HG03095 (cell line): ENCODE data around the gene ENTHD1.

ENCODE experiments used
- ATAC-seq: cut with Tn5 transposase; IDR thresholded peaks from one replicate; pipeline ENCODE4 v1.9.1; 2021; ENCODE audit warnings: moderate library complexity; ENCODE audit not compliant: unreplicated experiment

The ENTHD1 gene, protein sequence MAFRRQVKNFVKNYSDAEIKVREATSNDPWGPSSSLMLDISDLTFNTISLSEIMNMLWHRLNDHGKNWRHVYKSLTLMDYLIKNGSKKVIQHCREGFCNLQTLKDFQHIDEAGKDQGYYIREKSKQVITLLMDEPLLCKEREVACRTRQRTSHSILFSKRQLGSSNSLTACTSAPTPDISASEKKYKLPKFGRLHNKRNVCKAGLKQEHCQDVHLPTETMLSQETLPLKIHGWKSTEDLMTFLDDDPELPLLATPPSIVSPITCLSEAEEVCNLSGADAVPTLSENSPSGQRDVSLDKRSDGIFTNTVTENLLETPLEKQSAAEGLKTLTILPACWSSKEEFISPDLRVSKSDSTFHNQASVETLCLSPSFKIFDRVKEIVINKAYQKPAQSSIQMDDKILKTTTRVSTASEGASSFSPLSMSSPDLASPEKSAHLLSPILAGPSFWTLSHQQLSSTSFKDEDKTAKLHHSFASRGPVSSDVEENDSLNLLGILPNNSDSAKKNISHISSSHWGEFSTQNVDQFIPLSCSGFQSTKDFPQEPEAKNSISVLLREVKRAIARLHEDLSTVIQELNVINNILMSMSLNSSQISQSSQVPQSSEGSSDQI

DNA sequence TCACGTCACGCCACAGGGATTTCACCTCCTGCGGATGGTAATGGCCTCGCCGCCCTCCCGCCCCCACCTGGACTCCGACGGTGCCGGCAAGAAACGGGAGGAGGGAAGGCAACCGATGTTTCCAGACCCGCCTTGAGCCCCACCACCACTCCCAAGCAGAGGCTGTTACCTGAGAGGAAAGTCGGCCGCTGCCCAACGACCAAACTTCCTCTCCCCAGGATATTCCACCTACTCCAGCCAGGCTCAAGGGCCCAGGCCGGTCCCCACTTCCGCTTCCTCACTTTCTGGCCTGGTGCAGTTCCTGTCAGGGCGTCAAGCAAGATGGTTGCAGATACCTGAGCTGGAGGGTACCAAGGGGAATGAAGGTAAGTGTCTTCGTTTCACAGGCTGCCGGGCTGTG, at the start of gene ENTHD1:
TSS of gene ENTHD1 (minus strand) at position 235 of the 400 bp plus-strand sequence. CDS start 6,012 bp downstream, outside the sequence.
- ATAC-seq, result no peak

GRCh38 chr22:39943337-39943736, 49.8 kb upstream of the ENTHD1 start:
- ATAC-seq, result no peak

DNA sequence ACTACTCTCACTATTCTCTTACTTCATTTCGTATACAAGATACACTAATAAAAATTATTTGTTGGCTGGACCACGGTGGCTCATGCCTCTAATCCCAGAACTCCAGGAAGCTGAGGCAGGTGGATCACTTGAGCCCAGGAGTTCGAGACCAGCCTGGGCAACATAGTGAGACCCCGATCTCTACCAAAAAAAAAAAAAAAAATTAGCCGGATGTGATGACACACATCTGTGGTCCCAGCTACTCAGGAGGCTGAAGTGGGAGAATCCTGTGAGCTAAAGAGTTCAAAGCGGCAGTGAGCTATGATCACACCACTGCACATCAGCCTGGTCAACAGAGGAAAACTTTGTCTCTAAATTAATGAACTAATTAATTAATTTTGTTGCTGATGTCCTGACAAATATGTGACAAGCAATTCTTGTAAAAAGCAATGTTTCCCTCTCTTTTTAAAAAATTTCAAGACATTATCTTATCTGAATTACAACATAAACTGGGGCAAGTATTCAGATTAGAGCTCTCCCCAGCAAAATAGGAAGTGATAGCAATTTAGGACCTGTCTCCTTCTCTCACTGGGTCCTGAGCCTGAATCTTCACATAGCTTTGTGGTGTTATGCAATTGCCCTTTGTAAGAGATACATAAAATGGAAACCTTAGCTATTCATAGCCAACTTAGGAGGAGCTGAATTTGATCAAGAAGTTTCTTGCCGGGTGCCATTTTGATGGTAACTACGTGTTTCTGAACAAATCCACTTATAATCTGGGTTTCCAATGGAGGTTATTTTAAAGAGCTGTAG, 49.1 kb upstream of the ENTHD1 start:
- no peak for ATAC-seq

DNA sequence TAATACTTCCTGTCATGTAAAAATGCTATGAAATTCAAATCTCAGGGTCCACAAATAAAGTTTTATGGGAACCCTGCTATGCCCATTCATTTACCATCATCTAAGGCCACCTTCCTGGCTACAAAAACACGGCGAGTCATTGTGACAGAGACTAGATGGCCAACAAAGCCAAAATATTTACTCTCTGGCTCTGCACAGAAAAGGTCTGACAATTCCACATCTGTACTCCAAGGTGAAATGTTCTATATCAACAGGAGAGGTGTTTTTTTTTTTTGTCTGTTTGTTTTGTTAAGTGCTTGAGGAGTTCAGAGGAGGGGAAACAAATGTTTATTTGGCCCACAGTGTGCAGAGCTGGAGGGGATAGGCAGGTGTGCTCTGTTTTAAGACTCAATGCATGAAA, 48.0 kb upstream of the ENTHD1 start:
- no peak for ATAC-seq

DNA sequence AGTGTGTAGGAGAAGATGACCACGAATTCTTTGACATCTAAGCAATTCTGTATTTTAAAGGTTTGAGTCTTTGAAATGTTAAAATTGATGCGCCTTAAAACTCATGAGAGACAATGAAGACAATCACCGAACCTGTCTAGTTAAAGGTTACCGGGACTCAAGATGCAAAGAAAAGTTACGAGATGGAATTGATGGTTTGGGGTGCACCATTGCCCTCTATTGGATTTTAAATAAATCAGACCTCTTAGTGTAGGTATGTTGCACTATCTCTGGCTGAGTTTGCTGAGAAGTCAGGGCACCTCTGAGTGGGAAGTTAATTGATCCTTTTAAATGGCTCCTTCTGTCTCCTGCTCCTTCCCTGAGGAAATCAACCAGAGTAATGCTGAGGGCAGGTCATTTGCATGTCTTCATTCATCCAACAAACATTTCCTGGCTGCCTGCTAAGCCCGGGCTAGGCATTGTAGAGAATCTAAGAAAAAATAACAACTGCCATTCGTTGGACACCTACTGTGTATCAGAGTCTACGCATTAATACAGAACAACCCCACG, 47.3 kb upstream of the ENTHD1 start:
- no peak for ATAC-seq

- no peak for ATAC-seq
Measured at GRCh38 chr22:39939830-39940229, 46.3 kb upstream of the ENTHD1 start.

- no peak for ATAC-seq
Measured at GRCh38 chr22:39938509-39939111, 45.0 kb upstream of the ENTHD1 start.

- no peak for ATAC-seq
Measured at GRCh38 chr22:39937906-39938305, 44.3 kb upstream of the ENTHD1 start.

DNA sequence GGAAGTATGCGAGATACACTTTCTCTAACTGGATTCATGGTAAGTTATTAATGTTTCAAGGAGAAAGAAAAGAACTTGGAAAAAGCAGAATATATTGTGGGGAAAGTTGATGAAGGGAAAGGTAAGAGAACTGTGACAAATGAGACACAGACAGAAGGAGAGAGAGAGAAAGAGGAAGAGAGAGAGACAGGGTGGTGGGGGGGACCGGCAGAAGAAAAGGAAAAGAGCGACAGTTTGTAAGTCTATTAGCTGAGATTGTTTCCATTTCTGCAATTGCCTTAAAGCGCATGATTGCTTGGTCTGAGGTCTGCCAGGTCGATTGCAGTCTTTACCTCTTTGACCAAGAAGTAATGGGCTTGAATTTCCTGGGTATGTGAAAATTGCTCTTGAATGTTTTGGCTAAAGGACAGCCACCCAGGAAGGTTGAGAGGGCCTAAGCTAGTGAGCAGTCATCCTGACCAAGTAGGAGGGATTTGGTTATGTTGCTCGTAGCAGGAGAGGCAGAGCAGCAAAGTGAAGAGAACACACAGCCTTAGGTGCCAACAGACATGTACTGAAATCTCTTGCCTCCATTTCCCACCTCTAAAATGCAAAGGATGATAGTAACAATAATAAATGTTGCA, 43.1 kb upstream of the ENTHD1 start:
- ATAC-seq, result no peak

- no peak for ATAC-seq
Measured at GRCh38 chr22:39935612-39936011, 42.1 kb upstream of the ENTHD1 start.

DNA sequence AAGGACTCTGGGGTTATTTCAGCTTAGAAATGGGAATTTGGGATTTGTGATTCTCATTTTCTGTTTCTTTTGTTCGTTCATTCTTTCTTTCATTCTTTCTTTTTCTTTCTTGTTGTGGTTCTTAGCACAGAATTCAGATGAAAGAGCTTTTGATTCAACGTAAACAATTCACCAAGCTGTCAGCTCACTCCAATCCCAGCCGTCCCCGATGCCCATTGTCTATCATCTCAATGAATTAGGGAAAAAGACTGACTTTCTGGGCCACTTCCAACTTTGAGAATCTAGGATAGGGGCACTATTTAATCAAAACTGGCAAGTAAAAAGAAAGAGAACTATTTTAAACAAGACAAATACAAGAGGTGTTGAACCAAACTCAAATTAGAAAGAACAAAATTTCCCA, 41.6 kb upstream of the ENTHD1 start:
- ATAC-seq, result no peak

DNA sequence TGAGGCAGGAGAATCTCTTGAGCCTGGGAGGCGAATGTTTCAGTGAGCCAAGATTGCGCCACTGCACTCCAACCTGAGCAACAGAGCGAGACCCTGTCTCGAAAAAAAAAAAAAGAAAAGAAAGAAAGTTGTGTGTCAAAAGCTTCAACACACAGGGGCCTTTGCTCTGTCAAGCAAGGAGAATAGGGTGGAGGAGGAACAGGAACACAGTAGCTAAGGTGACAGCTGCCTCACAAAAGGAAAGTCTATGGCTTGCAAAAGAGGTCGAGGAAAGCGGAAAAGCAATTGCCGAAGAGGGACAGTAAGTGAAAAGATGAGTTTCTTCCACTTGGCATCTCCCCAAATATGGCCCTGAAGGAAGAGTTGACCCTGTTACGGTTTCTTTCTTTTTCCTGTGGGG, 40.2 kb upstream of the ENTHD1 start:
- no peak for ATAC-seq

DNA sequence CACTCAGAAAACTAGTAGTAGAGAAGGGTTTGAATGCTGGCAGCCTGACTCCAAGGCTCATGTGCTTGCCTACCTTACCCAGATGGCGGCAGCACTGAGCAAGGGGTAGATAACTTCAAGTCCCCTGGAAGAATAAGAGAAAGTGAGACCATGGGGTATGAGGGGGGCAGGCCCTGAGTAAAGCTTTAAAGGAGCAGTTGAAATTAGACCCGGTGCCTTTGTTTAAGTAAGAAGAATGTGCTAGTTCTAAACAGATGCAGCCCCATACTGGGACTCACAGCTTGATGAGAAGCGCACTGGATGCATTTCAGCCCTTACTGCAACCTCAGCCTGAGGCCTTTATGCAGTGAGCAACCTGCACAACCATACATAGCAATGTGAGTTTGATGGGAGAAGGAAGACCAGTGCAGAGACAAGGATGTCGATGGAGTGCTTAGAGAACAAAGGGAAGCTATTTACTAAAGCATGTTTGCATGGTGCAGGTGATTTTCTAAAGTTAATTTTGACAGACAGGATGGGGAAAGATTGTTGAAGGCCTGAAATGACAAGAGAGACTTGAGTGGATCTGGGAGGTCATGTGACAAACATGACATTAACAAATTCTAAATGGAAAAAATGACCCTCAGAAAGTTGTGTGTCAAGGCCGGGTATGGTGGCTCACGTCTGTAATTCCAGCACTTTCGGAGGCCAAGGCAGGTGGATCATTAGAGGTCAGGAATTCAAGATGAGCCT, 39.5 kb upstream of the ENTHD1 start:
- ATAC-seq, result no peak

- no peak for ATAC-seq
Measured at GRCh38 chr22:39932166-39932565, 38.6 kb upstream of the ENTHD1 start.

DNA sequence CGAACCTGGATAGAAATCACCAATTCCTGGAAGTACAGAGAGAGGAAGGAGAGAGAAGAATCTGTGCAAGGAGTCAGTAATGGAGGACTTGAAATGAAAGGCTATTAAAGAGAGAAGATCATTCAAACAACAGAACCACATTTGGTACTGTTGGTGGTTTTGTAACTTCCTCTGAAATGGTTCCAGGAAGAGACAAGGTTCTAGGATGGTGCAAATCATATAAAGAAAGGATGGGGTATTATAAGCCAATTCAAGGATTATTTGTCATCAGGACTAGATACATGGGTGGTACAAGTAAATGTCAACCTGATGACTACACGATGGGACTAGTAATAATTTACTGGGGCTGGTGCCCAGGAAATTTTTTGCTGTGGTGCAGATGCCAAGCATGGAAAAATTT, 37.7 kb upstream of the ENTHD1 start:
- no peak for ATAC-seq

- no peak for ATAC-seq
Measured at GRCh38 chr22:39928536-39929520, 35.3 kb upstream of the ENTHD1 start.

DNA sequence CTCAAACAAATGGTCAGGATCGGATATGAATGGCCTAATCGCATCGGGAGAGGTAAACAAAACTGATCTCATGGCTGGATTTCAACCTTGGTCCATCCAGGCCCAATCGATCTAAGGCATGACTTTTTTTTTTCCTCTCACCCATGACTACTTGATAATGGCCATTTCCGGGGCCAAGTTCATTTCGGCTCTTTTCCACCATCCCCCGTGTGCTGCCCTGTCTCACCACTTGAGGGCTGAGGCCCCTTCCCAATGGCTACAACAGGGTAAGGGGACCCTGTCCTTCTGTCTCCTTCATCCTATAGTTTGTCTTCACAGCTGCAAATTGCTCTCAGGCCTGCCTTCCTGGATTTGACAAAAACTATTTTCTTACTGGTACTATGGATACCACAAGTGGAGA, 34.0 kb upstream of the ENTHD1 start:
- no peak for ATAC-seq

- no peak for ATAC-seq
Measured at GRCh38 chr22:39926753-39927152, 33.2 kb upstream of the ENTHD1 start.
